Measurements from ENCODE around the gene FMO1.

- TF ChIP-seq CTCF (IDR thresholded peaks at IDR 0.05; ENCODE audit: control extremely low read depth in 1 of 3, insufficient read depth in 1 of 3, low read depth in 1 of 3, low read length in 3 of 3) = no peak
- TF ChIP-seq BACH1 (IDR thresholded peaks at IDR 0.05; ENCODE audit: low read length) = no peak
- no peak for TF ChIP-seq RAD21 (IDR thresholded peaks at IDR 0.05 in 1 of 2, conservative IDR thresholded peaks at IDR 0.05 in 1 of 2; ENCODE audit: low read depth in 2 of 2, low read length in 2 of 2)
- no peak for TF ChIP-seq ASH2L (IDR thresholded peaks at IDR 0.05; ENCODE audit: low read length)
- no peak for TF ChIP-seq RBBP5 (IDR thresholded peaks at IDR 0.05; ENCODE audit: borderline replicate concordance, low read depth, low read length)
- no peak for TF ChIP-seq HDAC2 (IDR thresholded peaks at IDR 0.05; ENCODE audit: borderline replicate concordance in 1 of 2, low read depth in 2 of 2, low read length in 2 of 2)
- no peak for TF ChIP-seq EP300 (IDR thresholded peaks at IDR 0.05; ENCODE audit: borderline replicate concordance in 1 of 2, low read depth in 2 of 2, low read length in 2 of 2)
- TF ChIP-seq RNF2 (IDR thresholded peaks at IDR 0.05; ENCODE audit: borderline replicate concordance, low read depth, low read length, missing control alignments, poor library complexity, severe bottlenecking) = no peak
- no peak for TF ChIP-seq YY1 (IDR thresholded peaks at IDR 0.05; ENCODE audit: low read depth, low read length)
- TF ChIP-seq BRCA1 (IDR thresholded peaks at IDR 0.05; ENCODE audit: low read depth, low read length) = no peak
- TF ChIP-seq POLR2A (IDR thresholded peaks at IDR 0.05; ENCODE audit: control extremely low read depth in 1 of 2, low read depth in 2 of 2, low read length in 2 of 2) = no peak
- TF ChIP-seq CTBP2 (IDR thresholded peaks at IDR 0.05; ENCODE audit: borderline replicate concordance, insufficient read depth, insufficient read length, low read length) = no peak
- no peak for TF ChIP-seq SIX5 (IDR thresholded peaks at IDR 0.05; ENCODE audit: low read depth, low read length)
- TF ChIP-seq SAP30 (IDR thresholded peaks at IDR 0.05; ENCODE audit: insufficient read depth, insufficient replicate concordance, low read length) = no peak
These were observed 4.2 kb downstream of the FMO1 start for GRCh38 chr1:171252482-171252881.

Data from H1 (cell line).